PC-9 (cell line): ENCODE results near the gene ELL2. TPM values are rescaled to one million over a fixed set of nuclear protein-coding genes. Genes with fewer than 3 reads are reported as not detected.

Source experiments
- BruUV-seq: library from RNA; stranded (reverse); fragments of 400-500 nt; replicated peaks from 2 replicates; lab custom pipeline; 2021; lab: Mats Ljungman, UMichigan
- CTCF ChIA-PET: fragments of 300-600 bp; sonication (Branson Sonifier 250); formaldehyde crosslinking; loops from one replicate; lab custom pipeline; 2022; ENCODE audit warnings: antibody characterized with exemption; lab: Charles Lee
- POLR2A ChIA-PET: fragments of 300-600 bp; sonication (Branson Sonifier 250); formaldehyde crosslinking; loops from one replicate; lab custom pipeline; 2022; ENCODE audit warnings: antibody characterized with exemption; ENCODE audit not compliant: unreplicated experiment; lab: Charles Lee
- DNase-seq, 2 experiments: peaks; one replicate each; pipeline versions ENCODE4 v3.0.0 to v3.0.0-alpha.2; 2015 to 2022; ENCODE audit warnings: mixed read lengths in 1 of 2
- H2AFZ ChIP-seq: fragments of 200-600 bp; sonication (generic); 2 replicates; pipeline ENCODE4 v1.8.1; 2017; ENCODE audit warnings: antibody characterized with exemption
- H3F3A ChIP-seq: fragments of 200-600 bp; sonication (generic); 2 replicates; pipeline ENCODE4 v1.8.1; 2017; ENCODE audit warnings: antibody characterized with exemption, mild to moderate bottlenecking, low read depth; ENCODE audit not compliant: insufficient read depth
- H3K27ac ChIP-seq: fragments of 200-600 bp; sonication (generic); 2 replicates; pipeline ENCODE4 v1.6.1; 2016; ENCODE audit warnings: mixed run types
- H3K27me3 ChIP-seq: fragments of 200-600 bp; sonication (generic); 2 replicates; pipeline ENCODE4 v1.6.1; 2016; ENCODE audit warnings: low read depth, mixed run types; ENCODE audit not compliant: insufficient read depth
- H3K36me3 ChIP-seq: fragments of 200-600 bp; sonication (generic); 2 replicates; pipeline ENCODE4 v1.6.1; 2016; ENCODE audit warnings: low read depth, mixed run types
- H3K4me1 ChIP-seq: fragments of 200-600 bp; sonication (generic); replicated peaks from 2 replicates; pipeline ENCODE4 v1.6.1; 2016; ENCODE audit warnings: mixed run types; ENCODE audit not compliant: insufficient read depth
- H3K4me2 ChIP-seq: fragments of 200-600 bp; sonication (generic); 2 replicates; pipeline ENCODE4 v1.6.1; 2017; ENCODE audit warnings: mixed run types
- H3K4me3 ChIP-seq: fragments of 200-600 bp; sonication (generic); 2 replicates; pipeline ENCODE4 v1.6.1; 2016; ENCODE audit warnings: mixed run types
- H3K79me2 ChIP-seq: fragments of 200-600 bp; sonication (generic); 2 replicates; pipeline ENCODE4 v1.6.1; 2017; ENCODE audit warnings: low read depth, mixed run types
- H3K9me2 ChIP-seq: fragments of 200-600 bp; sonication (generic); 2 replicates; pipeline ENCODE4 v1.8.1; 2017; ENCODE audit warnings: mild to moderate bottlenecking; ENCODE audit not compliant: insufficient read depth
- H3K9me3 ChIP-seq: fragments of 200-600 bp; sonication (generic); 2 replicates; pipeline ENCODE4 v1.8.1; 2016; ENCODE audit warnings: low read depth; ENCODE audit not compliant: insufficient read depth
- H4K20me1 ChIP-seq: fragments of 200-600 bp; sonication (generic); 2 replicates; pipeline ENCODE4 v1.8.1; 2017; ENCODE audit not compliant: insufficient read depth
- CTCF ChIP-seq: fragments of 200-600 bp; sonication (generic); conservative IDR thresholded peaks from 2 replicates; pipeline ENCODE4 v1.6.1; 2017; ENCODE audit warnings: mixed run types, antibody characterized with exemption, mild to moderate bottlenecking, moderate library complexity
- EZH2 ChIP-seq: fragments of 200-600 bp; sonication (generic); IDR thresholded peaks from 2 replicates; pipeline ENCODE4 v1.8.0; 2017; ENCODE audit warnings: antibody characterized with exemption, low read depth
- intact Hi-C: fragments of 100-400 bp; cut with micrococcal nuclease; formaldehyde crosslinking; loops from one replicate; pipeline ENCODE4 v1.10.0; 2022; ENCODE audit not compliant: unreplicated experiment
- total RNA-seq: library from RNA; stranded (reverse); gene quantifications from 2 replicates; pipeline ENCODE4 v1.2.3, GENCODE V29; 2021

The ELL2 gene
- total RNA-seq, 1 experiment from 2014 or later: 25.5 TPM

- H3K4me2 ChIP-seq: no peak overlapping the region
- no peaks in the 10 kb centered on the region; the same call in 1 of the 2 replicates for H3K79me2 ChIP-seq
- ChIA-PET CTCF (no interaction called here), POLR2A (no interaction called here)
- no peak overlapping the region for H3K27ac ChIP-seq
- H3F3A ChIP-seq: peaks cover 28% of the 10 kb centered on the region
- H3K4me1 ChIP-seq: peaks cover 26% of the 10 kb centered on the region
- intact Hi-C loops: loop anchor here (10.0 kb wide), 1 partner anchor 268 kb away; no protein-coding TSS in a partner anchor
- H3K36me3 ChIP-seq: peaks cover 16% of the 10 kb centered on the region
- 0 out of 2 replicates have a peak, but pooled peaks cover 4% of the 10 kb centered on the region for H3K9me3 ChIP-seq
- TF ChIP-seq EZH2 (no peak), CTCF (no peak)
- no peaks in the 10 kb centered on the region for H3K27me3 ChIP-seq
- no peaks in the 10 kb centered on the region for H4K20me1 ChIP-seq
- H3K9me2 ChIP-seq: no peaks in the 10 kb centered on the region
- H2AFZ ChIP-seq: no peak overlapping the region
- no TSS peak for BruUV-seq
- no peak overlapping the region for H3K4me3 ChIP-seq
- DNase-seq: no peak
Observed at GRCh38 chr5:95886340-95887044, 75.2 kb downstream of the ELL2 start.

GRCh38 chr5:95884511-95884910 is 77.1 kb downstream of the ELL2 start:
- Histone ChIP-seq H3K9me2 (no peaks in the 10 kb centered on the region), H3K4me3 (no peak overlapping the region), H3K36me3 (peaks cover 10% of the 10 kb centered on the region; the same call in 1 of the 2 replicates), H3F3A (peaks cover 28% of the 10 kb centered on the region), H3K79me2 (no peaks in the 10 kb centered on the region; the same call in 1 of the 2 replicates), H2AFZ (no peak overlapping the region), H4K20me1 (no peaks in the 10 kb centered on the region), H3K27ac (peak overlapping the region; percentile 75), H3K4me2 (peak overlapping the region; percentile 55), H3K9me3 (0 out of 2 replicates have a peak, but pooled peaks cover 4% of the 10 kb centered on the region), H3K4me1 (peaks cover 26% of the 10 kb centered on the region), H3K27me3 (no peaks in the 10 kb centered on the region)
- no peak for TF ChIP-seq EZH2
- no peak for TF ChIP-seq CTCF
- CTCF ChIA-PET: no interaction called here
- intact Hi-C loops: loop anchor here (5.0 to 10.0 kb wide), 2 partner anchors 78 to 270 kb away; partner anchors contain the start of gene ELL2
- BruUV-seq: no TSS peak
- POLR2A ChIA-PET: interaction anchor here (0.6 kb wide), 1 partner anchor 13 kb away, joined by 6 read pairs; no protein-coding TSS in a partner anchor
- no peak for DNase-seq

GRCh38 chr5:95884017-95884325 is 77.7 kb downstream of the ELL2 start:
- CTCF ChIA-PET: no interaction called here
- H3K4me3 ChIP-seq: peak overlapping the region; percentile 22; the same call in 1 of the 2 replicates
- H3F3A ChIP-seq: peaks cover 28% of the 10 kb centered on the region
- H3K4me1 ChIP-seq: peaks cover 26% of the 10 kb centered on the region
- intact Hi-C loops: loop anchor here (5.0 to 10.0 kb wide), 2 partner anchors 78 to 271 kb away; partner anchors contain the start of gene ELL2
- no peaks in the 10 kb centered on the region for H3K27me3 ChIP-seq
- BruUV-seq: no TSS peak
- H3K4me2 ChIP-seq: peak overlapping the region; percentile 55
- POLR2A ChIA-PET: interaction anchor here (0.7 kb wide), 1 partner anchor 889 kb away, joined by 7 read pairs; no protein-coding TSS in a partner anchor
- no peaks in the 10 kb centered on the region for H3K9me2 ChIP-seq
- 0 out of 2 replicates have a peak, but pooled peaks cover 4% of the 10 kb centered on the region for H3K9me3 ChIP-seq
- H3K79me2 ChIP-seq: no peaks in the 10 kb centered on the region
- TF ChIP-seq CTCF: no peak
- TF ChIP-seq EZH2: no peak
- DNase-seq: peak in 1 of 2 experiments; percentile 9
- no peaks in the 10 kb centered on the region for H4K20me1 ChIP-seq
- peak overlapping the region; percentile 75 for H3K27ac ChIP-seq
- peaks cover 10% of the 10 kb centered on the region; the same call in 1 of the 2 replicates for H3K36me3 ChIP-seq
- H2AFZ ChIP-seq: no peak overlapping the region
